HG03460 (cell line): ENCODE results near the gene DMD.

Experiments
- ATAC-seq: cut with Tn5 transposase; IDR thresholded peaks from one replicate; pipeline ENCODE4 v1.9.1; 2021; ENCODE audit not compliant: unreplicated experiment

Gene DMD

DNA sequence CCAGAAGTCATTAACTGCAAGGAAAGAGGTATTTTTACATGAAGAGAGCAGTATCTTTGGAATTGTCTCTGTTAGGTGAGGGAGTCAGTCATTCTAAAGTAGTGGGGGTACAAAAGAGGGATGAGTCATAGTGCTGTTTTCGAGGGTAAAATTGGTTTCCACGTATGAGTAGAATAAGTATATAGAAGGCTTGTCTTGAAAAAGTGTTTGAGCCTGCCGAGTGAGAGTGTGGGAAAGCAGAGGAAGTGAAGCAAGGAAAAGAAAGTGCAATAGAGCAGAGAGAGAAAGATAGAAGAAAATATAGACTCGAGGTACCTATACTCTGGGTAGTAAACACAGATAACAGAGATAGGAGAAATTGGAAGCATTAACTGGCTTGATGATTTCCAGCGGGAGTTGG is 696.4 kb downstream of the DMD start:
- ATAC-seq = peak; percentile 79

- no peak for ATAC-seq
Measured at GRCh38 chrX:32501606-32502005, 709.7 kb downstream of the DMD start.

- no peak for ATAC-seq
Measured at GRCh38 chrX:32496671-32497070, 714.7 kb downstream of the DMD start.

DNA sequence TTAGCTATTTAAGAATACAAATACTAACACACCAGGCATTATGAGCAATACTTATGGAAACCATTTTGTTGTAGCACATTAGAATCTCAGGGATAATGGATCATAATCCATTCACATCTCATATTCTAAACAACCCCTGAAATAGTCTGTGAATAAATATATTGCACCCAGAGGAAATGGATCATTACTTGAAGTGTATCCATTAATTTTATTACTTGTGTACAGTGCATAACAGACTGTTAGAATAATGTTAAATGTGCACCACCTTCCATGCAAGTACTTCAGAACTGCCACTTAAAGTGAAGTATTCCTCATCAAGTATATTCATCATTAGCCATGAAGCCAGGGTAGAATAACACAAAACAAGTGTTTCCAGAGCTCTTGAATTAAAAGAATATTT is 715.5 kb downstream of the DMD start:
- no peak for ATAC-seq

DNA sequence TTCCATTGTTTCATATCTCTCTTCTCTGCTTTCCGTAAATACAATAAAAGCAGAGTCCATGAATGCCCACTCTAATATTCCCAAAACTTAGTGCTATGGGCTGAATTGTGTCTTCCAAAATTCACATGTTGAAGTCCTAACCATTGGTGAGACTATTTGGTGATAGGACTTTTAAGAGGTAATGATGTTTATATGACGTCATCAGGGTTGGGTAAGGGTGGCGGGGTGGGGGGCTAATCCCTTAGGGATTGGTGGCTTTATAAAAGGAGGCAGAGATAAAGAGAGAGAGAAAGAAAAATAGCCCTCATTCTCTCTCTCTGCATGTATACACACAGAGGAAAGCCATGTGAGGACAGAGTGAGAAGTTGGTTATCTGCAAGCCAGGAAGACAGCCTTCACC is 722.2 kb downstream of the DMD start:
- ATAC-seq = no peak

GRCh38 chrX:32483534-32484136 is 727.7 kb downstream of the DMD start:
- no peak for ATAC-seq

DNA sequence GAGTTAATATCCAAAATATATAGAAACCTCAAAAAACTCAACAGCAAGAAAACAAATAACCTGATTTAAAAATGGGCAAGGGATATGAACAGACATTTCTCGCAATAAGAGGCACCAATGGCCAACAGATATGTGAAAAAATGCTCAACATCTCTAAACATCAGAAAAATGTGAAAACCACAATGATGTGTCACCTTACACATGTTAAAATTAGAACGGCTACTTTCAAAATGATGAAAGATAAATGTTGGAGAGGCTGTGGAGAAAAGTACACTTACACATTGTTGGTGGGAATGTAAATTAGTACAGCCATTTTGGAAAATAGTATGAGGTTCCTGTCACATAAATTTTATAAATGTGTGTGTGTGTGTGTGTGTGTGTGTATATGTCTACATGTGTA is 731.3 kb downstream of the DMD start:
- ATAC-seq = no peak

GRCh38 chrX:32472364-32472763 is 739.0 kb downstream of the DMD start:
- no peak for ATAC-seq

DNA sequence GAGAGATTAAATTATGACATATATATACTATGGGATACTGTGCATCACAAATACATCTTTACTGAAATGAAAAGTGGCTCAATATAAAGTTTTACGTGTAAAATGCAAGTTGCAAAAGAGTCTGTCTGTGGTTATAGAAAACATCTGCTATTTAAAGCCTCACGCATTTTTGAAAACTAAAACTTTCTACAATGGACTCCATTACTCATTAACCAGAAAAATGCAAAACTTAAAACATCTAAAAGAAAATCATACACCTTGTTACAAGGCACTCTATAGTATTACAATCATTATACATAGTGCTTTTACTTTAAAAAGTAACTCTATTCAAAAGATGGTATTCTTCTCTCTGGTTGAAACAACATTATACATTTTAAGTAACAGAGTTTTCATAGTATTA is 755.6 kb downstream of the DMD start:
- no peak for ATAC-seq

GRCh38 chrX:32451954-32452695 is 759.2 kb downstream of the DMD start:
- no peak for ATAC-seq

DNA sequence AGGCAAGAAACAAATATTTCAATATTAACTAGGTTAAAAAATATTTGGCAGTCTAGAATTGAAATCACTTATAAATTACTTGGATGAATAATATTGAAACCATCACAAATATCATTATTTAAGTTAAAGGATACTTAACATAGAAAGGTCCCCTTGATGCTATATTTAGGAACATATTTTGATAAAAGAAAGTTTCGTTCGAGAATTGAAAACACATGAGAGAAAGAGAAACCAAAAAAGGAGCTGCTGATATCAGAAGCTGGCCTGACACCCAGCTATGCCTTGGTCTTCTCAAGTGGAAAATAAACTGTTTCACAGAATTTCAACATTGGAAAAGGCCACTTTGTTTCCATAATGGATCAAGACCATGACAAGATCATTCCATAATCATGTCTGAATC is 762.4 kb downstream of the DMD start:
- ATAC-seq = peak; percentile 69

GRCh38 chrX:32448320-32448719 is 763.0 kb downstream of the DMD start:
- ATAC-seq = peak; percentile 99

GRCh38 chrX:32447640-32448039 is 763.7 kb downstream of the DMD start:
- ATAC-seq = no peak

DNA sequence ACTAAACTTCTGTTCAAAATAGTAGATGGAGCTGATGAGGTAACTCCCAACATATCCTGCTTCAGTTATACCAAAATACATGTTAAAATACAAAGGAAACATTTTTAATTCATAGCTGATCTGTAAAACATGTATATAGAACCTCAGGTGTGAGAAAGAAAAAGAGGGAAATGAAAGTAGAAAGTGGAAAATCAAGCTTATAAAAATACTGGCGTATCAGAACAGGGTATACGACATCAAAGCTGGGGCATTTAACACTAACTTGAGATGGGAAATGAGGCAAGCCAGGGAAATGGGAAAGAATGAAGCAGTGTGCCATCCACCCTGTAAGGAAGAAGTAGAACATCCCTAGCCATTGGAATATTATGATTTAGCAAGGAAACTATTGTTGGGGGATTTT is 767.5 kb downstream of the DMD start:
- ATAC-seq = no peak

DNA sequence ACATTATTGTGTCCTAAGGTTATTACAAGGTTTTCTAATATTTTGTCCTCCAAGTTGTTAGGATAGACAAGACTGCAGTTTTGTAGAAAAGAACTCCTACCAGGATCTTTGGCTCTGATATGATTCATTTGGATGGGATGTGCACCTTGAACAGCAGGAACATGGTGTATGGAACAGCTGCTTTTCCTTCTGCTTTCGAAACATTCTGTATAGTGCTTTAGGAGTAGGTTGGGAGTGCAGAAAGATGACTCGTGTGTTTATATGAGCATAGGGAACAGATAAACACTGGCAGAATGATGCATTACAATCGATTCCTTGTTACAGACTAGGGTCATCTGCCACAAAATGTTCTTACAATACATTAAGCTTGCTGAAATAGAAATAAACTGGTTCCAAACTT is 790.1 kb downstream of the DMD start:
- ATAC-seq = no peak

DNA sequence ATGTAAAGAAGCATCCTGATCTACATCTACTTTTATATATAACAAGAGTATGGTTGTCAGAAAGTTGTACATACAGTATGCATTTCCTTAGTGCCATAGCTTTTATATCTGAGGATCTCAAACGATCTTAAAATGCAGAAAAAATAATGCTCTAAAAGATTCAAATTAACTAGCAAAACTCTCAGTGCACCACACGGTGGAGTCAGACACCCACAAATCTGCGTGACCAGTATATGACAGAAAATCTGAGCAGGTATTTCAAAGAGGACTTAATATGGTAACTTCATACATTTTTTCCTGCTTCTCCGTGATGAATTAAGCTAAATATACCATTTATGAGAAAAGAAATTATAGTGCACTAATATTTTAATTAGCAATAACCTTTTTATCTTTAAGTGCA is 803.0 kb downstream of the DMD start:
- no peak for ATAC-seq

- ATAC-seq = no peak
Measured at GRCh38 chrX:32397562-32398216, 813.7 kb downstream of the DMD start.

DNA sequence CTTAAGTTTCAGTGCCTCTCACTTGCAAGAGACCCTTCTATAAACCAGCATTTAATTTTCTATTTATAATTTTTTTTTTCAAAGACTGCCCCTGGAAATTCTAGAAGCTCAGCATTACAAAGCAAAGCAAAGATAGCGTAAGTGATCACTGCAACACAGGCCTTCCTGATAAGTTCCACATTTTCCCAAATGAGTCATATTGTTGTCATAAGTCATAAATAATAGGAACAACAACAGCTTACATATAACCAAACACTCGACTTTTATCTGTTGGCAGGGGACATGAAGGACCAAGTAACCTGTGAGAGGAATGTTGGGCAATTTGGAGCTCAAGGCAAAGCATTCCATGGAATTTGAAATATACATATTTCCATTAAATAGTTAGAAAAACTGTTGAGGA is 815.5 kb downstream of the DMD start:
- ATAC-seq = no peak

DNA sequence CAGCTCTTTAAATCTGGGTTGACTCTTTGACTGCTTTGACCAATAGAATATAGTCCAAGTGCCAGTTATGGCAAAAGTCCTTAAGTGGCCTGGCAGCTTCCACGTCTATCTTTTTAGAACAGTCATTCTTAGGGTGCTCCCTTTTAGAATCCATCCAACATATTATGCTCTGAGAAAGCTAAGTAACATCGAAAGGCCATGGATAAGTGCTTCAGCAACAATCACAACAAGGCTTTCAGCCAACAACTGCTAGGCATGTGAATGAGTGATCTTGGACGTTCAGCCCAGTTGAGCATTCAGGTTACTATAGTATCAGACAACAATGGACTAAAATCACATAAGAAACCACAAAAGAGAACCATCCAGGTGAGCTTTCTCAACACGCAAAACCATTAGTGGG is 818.7 kb downstream of the DMD start:
- ATAC-seq = no peak

GRCh38 chrX:32370456-32371205 is 840.7 kb downstream of the DMD start:
- no peak for ATAC-seq

DNA sequence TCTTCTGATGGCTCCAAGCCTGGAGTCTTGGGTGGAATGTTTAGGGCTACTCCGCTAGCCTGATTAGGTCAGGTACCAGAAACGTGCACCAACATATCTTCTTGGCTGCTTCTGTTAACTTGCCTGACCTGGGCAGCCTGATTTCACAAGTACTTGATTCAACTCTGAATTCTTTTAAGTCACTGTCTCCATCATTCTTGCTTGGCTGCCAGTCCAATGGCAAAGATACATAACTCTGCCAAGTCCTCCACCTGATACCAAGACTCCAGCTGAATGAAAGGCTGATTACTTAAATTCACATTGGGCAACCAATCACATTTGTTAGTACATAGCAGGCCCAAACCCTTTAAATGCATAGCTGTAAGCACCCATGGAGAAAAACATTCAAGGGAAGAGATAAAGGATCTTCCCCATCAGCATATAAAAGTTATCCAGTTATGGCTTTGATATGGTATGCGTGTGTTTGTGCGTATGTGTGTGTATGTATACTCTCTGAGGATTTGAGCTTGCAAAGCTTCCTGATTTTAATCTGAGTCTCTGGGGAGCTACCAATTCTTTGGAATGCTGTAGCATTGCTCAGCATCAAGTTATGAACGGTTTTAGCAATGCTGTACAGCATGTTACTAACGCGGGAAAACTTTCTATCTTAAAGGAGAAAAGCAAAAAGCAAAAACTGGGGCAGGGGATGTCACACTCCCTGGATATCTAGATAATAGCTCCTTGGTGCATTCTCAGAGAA is 917.2 kb downstream of the DMD start:
- no peak for ATAC-seq
